GM12891 (cell line): Measurements from ENCODE around the gene SYT1.

Experiments used
- POLR2AphosphoS5 ChIP-seq: IDR thresholded peaks from 2 replicates; pipeline ENCODE4 v1.6.1; 2011; ENCODE audit warnings: low read depth, low read length, control low read depth
- SPI1 ChIP-seq: IDR thresholded peaks from 2 replicates; pipeline ENCODE4 v1.6.1; 2011; ENCODE audit warnings: low read depth, low read length, control low read depth

DNA sequence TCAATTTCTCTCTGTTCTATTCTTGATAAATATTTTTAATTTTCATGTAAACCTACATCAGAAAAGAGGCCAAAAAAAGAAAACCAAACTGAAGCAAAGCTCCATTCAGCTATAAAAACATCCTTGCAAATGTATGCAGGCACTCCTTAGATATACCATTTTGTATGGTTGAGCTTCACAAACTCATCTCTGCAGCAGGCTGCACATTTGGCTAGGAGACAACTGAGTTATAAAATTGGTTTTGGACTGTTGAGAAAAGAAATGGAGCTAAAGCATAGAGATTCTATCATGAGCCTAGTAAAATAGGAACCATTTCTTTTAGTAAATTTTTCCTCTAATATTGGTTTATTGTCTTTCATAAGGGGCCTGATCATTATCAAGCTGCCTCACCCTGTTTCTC, 156.4 kb downstream of the SYT1 start:
- TF ChIP-seq POLR2AphosphoS5 = no peak
- no peak for TF ChIP-seq SPI1
